Chondrocyte (in vitro differentiated cells): Measurements from ENCODE around the gene TRIM59. TPM values are rescaled to one million over a fixed set of nuclear protein-coding genes. Genes with fewer than 3 reads are reported as not detected.

Experiments used
- DNase-seq: peaks from one replicate; pipeline ENCODE4 v3.0.0; 2021; ENCODE audit warnings: mixed read lengths, low spot score
- H3K27ac Mint-ChIP-seq: one replicate; pipeline ENCODE4 v1.8.0; 2021; ENCODE audit warnings: mild to moderate bottlenecking, moderate library complexity, mixed read lengths; ENCODE audit not compliant: unreplicated experiment
- H3K27me3 Mint-ChIP-seq: 2 replicates; pipeline ENCODE4 v1.8.0; 2021; ENCODE audit warnings: low read depth, mixed read lengths
- H3K36me3 Mint-ChIP-seq: 2 replicates; pipeline ENCODE4 v1.8.0; 2021; ENCODE audit warnings: low read depth, mixed read lengths
- H3K4me1 Mint-ChIP-seq: 2 replicates; pipeline ENCODE4 v1.8.0; 2021; ENCODE audit warnings: low read depth, mild to moderate bottlenecking, mixed read lengths
- H3K4me3 Mint-ChIP-seq: one replicate; pipeline ENCODE4 v1.8.0; 2021; ENCODE audit warnings: mild to moderate bottlenecking, moderate library complexity, mixed read lengths; ENCODE audit not compliant: unreplicated experiment
- H3K9me3 Mint-ChIP-seq: 2 replicates; pipeline ENCODE4 v1.8.0; 2021; ENCODE audit warnings: low read depth, mixed read lengths
- total RNA-seq: library from RNA; stranded (reverse); gene quantifications from 3 replicates; pipeline ENCODE4 v1.2.1, GENCODE V29; 2021
- TF ChIP-seq, protein P1 (sequence below): fragments of 200-600 bp; sonication (generic); IDR thresholded peaks from 2 replicates; pipeline ENCODE4 v1.5.0; 2021; ENCODE audit warnings: antibody characterized with exemption, mild to moderate bottlenecking, moderate library complexity

Gene TRIM59
- total RNA-seq, 1 donor from 2014 or later, result 25.5 TPM

DNA sequence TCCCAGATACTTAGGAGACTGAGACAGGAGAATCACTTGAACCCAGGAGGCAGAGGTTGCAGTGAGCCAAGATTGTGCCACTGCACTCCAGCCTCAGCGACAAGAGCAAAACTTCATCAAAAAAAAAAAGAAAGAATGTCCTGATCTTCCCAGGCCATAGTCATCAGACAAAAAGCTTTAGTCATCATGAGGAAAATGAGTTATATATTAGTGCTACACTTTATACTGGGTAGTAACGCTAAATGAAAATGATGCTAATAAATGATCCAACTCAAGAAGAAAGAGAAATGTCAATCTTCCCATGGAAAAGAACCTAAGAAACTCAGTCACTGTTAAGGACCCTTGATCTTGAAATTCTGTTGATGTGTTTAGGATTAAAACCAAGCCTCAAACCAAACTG is 26.3 kb upstream of the TRIM59 start:
- DNase-seq, result no peak
- Mint-ChIP-seq H3K9me3 (peaks cover 4% of the 10 kb centered on the region), H3K27me3 (no peaks in the 10 kb centered on the region), H3K4me3 (no peak overlapping the region), H3K36me3 (no peaks in the 10 kb centered on the region), H3K4me1 (peaks cover 42% of the 10 kb centered on the region), H3K27ac (no peak overlapping the region)
- TF ChIP-seq, protein P1, sequence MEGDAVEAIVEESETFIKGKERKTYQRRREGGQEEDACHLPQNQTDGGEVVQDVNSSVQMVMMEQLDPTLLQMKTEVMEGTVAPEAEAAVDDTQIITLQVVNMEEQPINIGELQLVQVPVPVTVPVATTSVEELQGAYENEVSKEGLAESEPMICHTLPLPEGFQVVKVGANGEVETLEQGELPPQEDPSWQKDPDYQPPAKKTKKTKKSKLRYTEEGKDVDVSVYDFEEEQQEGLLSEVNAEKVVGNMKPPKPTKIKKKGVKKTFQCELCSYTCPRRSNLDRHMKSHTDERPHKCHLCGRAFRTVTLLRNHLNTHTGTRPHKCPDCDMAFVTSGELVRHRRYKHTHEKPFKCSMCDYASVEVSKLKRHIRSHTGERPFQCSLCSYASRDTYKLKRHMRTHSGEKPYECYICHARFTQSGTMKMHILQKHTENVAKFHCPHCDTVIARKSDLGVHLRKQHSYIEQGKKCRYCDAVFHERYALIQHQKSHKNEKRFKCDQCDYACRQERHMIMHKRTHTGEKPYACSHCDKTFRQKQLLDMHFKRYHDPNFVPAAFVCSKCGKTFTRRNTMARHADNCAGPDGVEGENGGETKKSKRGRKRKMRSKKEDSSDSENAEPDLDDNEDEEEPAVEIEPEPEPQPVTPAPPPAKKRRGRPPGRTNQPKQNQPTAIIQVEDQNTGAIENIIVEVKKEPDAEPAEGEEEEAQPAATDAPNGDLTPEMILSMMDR, result no peak

DNA sequence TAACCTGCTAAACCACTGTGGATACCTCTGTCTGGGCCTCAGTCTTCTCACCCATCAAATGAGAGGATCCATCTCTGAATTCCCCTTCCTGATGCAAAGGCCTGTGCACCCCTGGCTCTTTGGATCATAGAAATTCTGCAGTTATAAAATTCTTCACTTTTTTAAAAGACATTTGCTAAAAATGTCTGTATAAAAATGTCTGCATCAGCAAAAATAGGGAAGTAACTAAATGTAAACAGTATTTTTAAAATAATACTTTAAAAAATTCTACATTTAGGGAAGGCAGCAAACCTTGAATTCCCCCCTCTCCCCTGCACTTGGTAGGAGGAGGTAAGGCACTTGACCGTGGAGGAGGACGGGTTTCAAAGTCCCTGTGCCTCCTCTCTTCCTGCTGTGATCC is 25.6 kb upstream of the TRIM59 start:
- Mint-ChIP-seq H3K27me3 (no peaks in the 10 kb centered on the region), H3K27ac (no peak overlapping the region), H3K4me3 (no peak overlapping the region), H3K9me3 (peaks cover 4% of the 10 kb centered on the region), H3K36me3 (no peaks in the 10 kb centered on the region), H3K4me1 (peaks cover 40% of the 10 kb centered on the region)
- DNase-seq, result no peak
- TF ChIP-seq, protein P1, result no peak

DNA sequence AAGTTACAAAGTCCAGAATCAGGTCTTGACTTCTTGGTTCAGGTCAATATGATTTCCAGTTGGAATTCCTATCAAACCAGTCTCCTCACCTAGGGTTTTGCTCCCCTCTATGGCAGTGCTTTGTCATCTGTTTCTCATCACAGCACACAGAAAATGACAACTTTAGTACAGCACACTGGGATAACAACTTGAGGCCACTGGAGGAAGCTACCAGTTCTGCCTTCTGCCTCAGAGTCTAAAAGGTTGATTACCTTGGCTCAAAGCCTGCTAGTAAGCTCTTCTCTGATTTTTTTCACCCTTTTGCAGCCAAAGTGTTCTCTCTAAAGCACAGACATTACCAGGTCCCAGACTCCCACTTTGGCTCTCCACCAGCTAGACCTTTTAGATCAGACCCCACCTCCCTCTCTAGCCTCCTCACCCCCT is 24.8 kb upstream of the TRIM59 start:
- TF ChIP-seq, protein P1, result peak; percentile 15
- DNase-seq, result no peak
- H3K4me1 Mint-ChIP-seq, result peaks cover 33% of the 10 kb centered on the region
- peaks cover 3% of the 10 kb centered on the region for H3K36me3 Mint-ChIP-seq
- H3K27ac Mint-ChIP-seq, result no peak overlapping the region
- H3K27me3 Mint-ChIP-seq, result no peaks in the 10 kb centered on the region
- H3K4me3 Mint-ChIP-seq, result no peak overlapping the region
- H3K9me3 Mint-ChIP-seq, result peaks cover 10% of the 10 kb centered on the region

DNA sequence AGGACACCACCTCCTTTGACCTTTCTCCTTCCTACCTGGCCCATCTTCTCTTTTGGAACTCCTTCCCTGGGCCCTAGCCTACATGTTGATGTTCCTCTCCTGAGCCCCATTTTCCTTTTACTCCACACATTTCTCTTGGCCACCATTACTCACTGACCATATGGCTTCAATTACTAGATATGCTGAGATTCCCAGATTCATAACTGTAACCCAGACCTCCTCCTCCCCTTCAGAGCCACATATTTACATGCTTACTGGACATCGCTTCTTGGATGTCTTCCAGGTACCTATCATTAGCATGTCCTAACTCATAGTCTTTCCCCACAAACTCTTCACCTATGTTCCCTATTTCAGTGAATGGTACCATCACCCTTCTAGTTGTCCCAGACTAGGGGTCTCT is 24.4 kb upstream of the TRIM59 start:
- Mint-ChIP-seq H3K4me3 (no peak overlapping the region), H3K36me3 (peaks cover 3% of the 10 kb centered on the region), H3K9me3 (peaks cover 10% of the 10 kb centered on the region), H3K4me1 (peaks cover 28% of the 10 kb centered on the region), H3K27ac (no peak overlapping the region), H3K27me3 (no peaks in the 10 kb centered on the region)
- DNase-seq, result no peak
- TF ChIP-seq, protein P1, result no peak

DNA sequence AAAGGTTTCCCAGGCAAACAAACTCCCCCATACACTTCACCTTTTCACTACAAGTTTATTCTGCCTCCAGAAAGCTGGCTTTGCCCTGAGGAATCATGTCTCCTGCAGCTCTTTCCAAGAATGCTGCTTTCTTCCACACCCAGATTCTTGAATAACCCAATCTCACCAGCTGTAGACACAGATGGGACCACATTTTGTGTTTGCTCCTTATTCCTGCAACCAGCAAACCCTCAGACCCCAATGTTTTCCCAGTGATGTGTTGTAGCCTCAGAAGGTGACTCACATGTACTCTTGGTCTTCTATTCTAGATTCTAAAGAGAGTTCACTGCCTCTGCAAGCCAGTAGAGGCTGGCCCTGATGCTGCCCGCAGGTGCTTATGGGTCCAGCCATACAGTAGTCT is 23.6 kb upstream of the TRIM59 start:
- Mint-ChIP-seq H3K4me1 (peaks cover 21% of the 10 kb centered on the region), H3K36me3 (peaks cover 3% of the 10 kb centered on the region), H3K9me3 (peaks cover 10% of the 10 kb centered on the region), H3K27ac (no peak overlapping the region), H3K27me3 (no peaks in the 10 kb centered on the region), H3K4me3 (no peak overlapping the region)
- TF ChIP-seq, protein P1, result no peak
- DNase-seq, result no peak
